ENCODE data around the gene NBAS. TPM values are rescaled to one million over a fixed set of nuclear protein-coding genes. Genes with fewer than 3 reads are reported as not detected.

NBAS gene
- total and polyA plus RNA-seq, 2 of the 13 experiments (the other 11 are each of a cell fraction or from before 2014, with no cell fraction given), result 33.6 to 58.7 TPM

DNA sequence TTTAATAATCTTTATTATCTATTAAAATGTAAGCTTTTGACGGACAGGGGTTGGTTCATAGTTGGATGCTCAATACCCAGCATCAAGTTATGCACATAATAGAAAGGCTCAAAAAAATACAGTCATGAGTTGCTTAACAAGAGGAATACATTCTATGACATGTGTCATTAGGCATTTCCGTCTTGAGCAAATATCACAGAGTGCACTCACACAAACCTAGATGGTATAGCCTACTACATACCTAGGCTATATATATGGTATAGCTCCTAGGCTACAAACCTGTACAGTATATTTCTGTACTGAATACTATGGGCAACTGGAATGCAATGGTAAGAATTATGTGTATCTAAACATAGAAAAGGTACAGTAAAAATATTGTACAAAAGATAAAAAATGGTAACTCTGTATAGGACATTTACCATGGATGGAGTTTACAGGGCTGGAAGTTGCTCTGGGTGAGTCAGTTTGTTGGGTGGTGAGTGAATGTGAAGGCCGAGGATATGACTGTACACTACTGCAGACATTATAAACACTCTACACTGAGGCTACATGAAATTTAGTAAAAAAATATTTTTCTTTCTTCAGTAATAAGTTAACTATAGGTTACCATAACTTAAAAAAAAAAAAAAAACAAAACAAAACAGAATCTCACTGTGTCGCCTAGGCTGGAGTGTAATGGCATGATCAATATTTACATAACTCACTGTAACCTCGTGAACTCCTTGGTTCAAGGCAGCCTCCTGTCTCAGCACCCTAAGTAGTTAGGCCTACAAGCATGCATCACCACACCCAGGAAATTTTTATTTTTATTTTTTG lies 201.2 kb downstream of the NBAS start (continued):
- TF ChIP-seq ZMYM2 (CRISPR knock-in tag; IDR thresholded peaks at IDR 0.05) (no peak), HDAC1 (CRISPR knock-in tag; IDR thresholded peaks at IDR 0.05) (no peak), REXO4 (CRISPR knock-in tag; IDR thresholded peaks at IDR 0.05; ENCODE audit: borderline replicate concordance) (no peak), EP300 (IDR thresholded peaks at IDR 0.05; ENCODE audit: low read depth in 2 of 2, low read length in 2 of 2) (peak in 1 of 2 experiments; percentile 47; a peak in 1 of 4 replicates), EP300 (CRISPR knock-in tag; IDR thresholded peaks at IDR 0.05; ENCODE audit: borderline replicate concordance) (no peak), NFIB (CRISPR knock-in tag; IDR thresholded peaks at IDR 0.05; ENCODE audit: borderline replicate concordance) (no peak), ZFP36 (IDR thresholded peaks at IDR 0.05; ENCODE audit: borderline replicate concordance, low read depth, low read length, partially characterized antibody) (no peak), ZNF251 (CRISPR knock-in tag; IDR thresholded peaks at IDR 0.05) (no peak), CEBPG (CRISPR knock-in tag; IDR thresholded peaks at IDR 0.05) (peak; percentile 39), TAF1 (CRISPR knock-in tag; IDR thresholded peaks at IDR 0.05) (no peak), TRIM24 (CRISPR knock-in tag; IDR thresholded peaks at IDR 0.05) (no peak), CREM (IDR thresholded peaks at IDR 0.05) (peak; percentile 33; the same call in 1 of the 2 replicates), CREM (CRISPR knock-in tag; IDR thresholded peaks at IDR 0.05) (no peak), ZNF616 (CRISPR knock-in tag; IDR thresholded peaks at IDR 0.05; ENCODE audit: low read depth) (no peak), HDAC6 (IDR thresholded peaks at IDR 0.05; ENCODE audit: low read depth, low read length) (no peak), PHF21A (CRISPR knock-in tag; IDR thresholded peaks at IDR 0.05) (no peak), KAT8 (CRISPR knock-in tag; IDR thresholded peaks at IDR 0.05) (no peak), ZNF557 (CRISPR knock-in tag; IDR thresholded peaks at IDR 0.05) (no peak), CBX5 (CRISPR knock-in tag; IDR thresholded peaks at IDR 0.05; ENCODE audit: borderline replicate concordance) (no peak), NR2C2 (CRISPR knock-in tag; IDR thresholded peaks at IDR 0.05; ENCODE audit: borderline replicate concordance) (no peak), NFE2L2 (IDR thresholded peaks at IDR 0.05; ENCODE audit: low read length) (no peak), ZNF260 (CRISPR knock-in tag; IDR thresholded peaks at IDR 0.05; ENCODE audit: borderline replicate concordance, low read depth) (no peak)
- TF ChIP-seq, protein P1, sequence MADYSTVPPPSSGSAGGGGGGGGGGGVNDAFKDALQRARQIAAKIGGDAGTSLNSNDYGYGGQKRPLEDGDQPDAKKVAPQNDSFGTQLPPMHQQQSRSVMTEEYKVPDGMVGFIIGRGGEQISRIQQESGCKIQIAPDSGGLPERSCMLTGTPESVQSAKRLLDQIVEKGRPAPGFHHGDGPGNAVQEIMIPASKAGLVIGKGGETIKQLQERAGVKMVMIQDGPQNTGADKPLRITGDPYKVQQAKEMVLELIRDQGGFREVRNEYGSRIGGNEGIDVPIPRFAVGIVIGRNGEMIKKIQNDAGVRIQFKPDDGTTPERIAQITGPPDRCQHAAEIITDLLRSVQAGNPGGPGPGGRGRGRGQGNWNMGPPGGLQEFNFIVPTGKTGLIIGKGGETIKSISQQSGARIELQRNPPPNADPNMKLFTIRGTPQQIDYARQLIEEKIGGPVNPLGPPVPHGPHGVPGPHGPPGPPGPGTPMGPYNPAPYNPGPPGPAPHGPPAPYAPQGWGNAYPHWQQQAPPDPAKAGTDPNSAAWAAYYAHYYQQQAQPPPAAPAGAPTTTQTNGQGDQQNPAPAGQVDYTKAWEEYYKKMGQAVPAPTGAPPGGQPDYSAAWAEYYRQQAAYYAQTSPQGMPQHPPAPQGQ (CRISPR knock-in tag; IDR thresholded peaks at IDR 0.05; ENCODE audit: borderline replicate concordance), result no peak
- TF ChIP-seq, protein P2, sequence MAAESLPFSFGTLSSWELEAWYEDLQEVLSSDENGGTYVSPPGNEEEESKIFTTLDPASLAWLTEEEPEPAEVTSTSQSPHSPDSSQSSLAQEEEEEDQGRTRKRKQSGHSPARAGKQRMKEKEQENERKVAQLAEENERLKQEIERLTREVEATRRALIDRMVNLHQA (CRISPR knock-in tag; IDR thresholded peaks at IDR 0.05), result no peak
- TF ChIP-seq, protein P3, sequence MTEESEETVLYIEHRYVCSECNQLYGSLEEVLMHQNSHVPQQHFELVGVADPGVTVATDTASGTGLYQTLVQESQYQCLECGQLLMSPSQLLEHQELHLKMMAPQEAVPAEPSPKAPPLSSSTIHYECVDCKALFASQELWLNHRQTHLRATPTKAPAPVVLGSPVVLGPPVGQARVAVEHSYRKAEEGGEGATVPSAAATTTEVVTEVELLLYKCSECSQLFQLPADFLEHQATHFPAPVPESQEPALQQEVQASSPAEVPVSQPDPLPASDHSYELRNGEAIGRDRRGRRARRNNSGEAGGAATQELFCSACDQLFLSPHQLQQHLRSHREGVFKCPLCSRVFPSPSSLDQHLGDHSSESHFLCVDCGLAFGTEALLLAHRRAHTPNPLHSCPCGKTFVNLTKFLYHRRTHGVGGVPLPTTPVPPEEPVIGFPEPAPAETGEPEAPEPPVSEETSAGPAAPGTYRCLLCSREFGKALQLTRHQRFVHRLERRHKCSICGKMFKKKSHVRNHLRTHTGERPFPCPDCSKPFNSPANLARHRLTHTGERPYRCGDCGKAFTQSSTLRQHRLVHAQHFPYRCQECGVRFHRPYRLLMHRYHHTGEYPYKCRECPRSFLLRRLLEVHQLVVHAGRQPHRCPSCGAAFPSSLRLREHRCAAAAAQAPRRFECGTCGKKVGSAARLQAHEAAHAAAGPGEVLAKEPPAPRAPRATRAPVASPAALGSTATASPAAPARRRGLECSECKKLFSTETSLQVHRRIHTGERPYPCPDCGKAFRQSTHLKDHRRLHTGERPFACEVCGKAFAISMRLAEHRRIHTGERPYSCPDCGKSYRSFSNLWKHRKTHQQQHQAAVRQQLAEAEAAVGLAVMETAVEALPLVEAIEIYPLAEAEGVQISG (CRISPR knock-in tag; IDR thresholded peaks at IDR 0.05), result no peak
- TF ChIP-seq, protein P4, sequence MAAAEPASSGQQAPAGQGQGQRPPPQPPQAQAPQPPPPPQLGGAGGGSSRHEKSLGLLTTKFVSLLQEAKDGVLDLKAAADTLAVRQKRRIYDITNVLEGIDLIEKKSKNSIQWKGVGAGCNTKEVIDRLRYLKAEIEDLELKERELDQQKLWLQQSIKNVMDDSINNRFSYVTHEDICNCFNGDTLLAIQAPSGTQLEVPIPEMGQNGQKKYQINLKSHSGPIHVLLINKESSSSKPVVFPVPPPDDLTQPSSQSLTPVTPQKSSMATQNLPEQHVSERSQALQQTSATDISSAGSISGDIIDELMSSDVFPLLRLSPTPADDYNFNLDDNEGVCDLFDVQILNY (CRISPR knock-in tag; conservative IDR thresholded peaks at IDR 0.05), result no peak

All from HepG2 (cell line).